ENCODE measurements around the gene CDRT15L2.
"Not testable (repeated sequence)": the region's sequence is repeated elsewhere in the genome, so short reads cannot be mapped to it uniquely, and the experiment has no call there.

CDRT15L2 gene

GRCh38 chr17:20573216-20573615 is 6.3 kb upstream of the CDRT15L2 start:
- not testable (repeated sequence) for DNase-seq (ENCODE audit: low read depth in 2 of 2)

- not testable (repeated sequence) for DNase-seq (ENCODE audit: low read depth in 2 of 2)
Observed at GRCh38 chr17:20575071-20575470, 4.5 kb upstream of the CDRT15L2 start.

- DNase-seq (ENCODE audit: low read depth in 2 of 2) = not testable (repeated sequence)
Observed at GRCh38 chr17:20583891-20584577, 4.5 kb downstream of the CDRT15L2 start.

GRCh38 chr17:20588744-20589453 is 9.4 kb downstream of the CDRT15L2 start:
- DNase-seq (ENCODE audit: low read depth in 2 of 2) = not testable (repeated sequence)

- not testable (repeated sequence) for DNase-seq (ENCODE audit: low read depth in 2 of 2)
Observed at GRCh38 chr17:20589454-20589810, 9.9 kb downstream of the CDRT15L2 start.

- not testable (repeated sequence) for DNase-seq (ENCODE audit: low read depth in 2 of 2)
Observed at GRCh38 chr17:20591040-20591439, 11.5 kb downstream of the CDRT15L2 start.

GRCh38 chr17:20605568-20605967 is 26.0 kb downstream of the CDRT15L2 start:
- not testable (repeated sequence) for DNase-seq (ENCODE audit: low read depth in 2 of 2)

GRCh38 chr17:20609490-20609889 is 30.0 kb downstream of the CDRT15L2 start:
- not testable (repeated sequence) for DNase-seq (ENCODE audit: low read depth in 2 of 2)

GRCh38 chr17:20611309-20611708 is 31.8 kb downstream of the CDRT15L2 start:
- DNase-seq (ENCODE audit: low read depth in 2 of 2) = no peak

- DNase-seq (ENCODE audit: low read depth in 2 of 2) = no peak
Observed at GRCh38 chr17:20612635-20613034, 33.1 kb downstream of the CDRT15L2 start.

GRCh38 chr17:20613248-20613647 is 33.7 kb downstream of the CDRT15L2 start:
- no peak for DNase-seq (ENCODE audit: low read depth in 2 of 2)

GRCh38 chr17:20613905-20614304 is 34.4 kb downstream of the CDRT15L2 start:
- DNase-seq (ENCODE audit: low read depth in 2 of 2) = no peak

- not testable (repeated sequence) for DNase-seq (ENCODE audit: low read depth in 2 of 2)
Observed at GRCh38 chr17:20615461-20615860, 35.9 kb downstream of the CDRT15L2 start.
